ENCODE results near the gene BAIAP2L1.
"Not testable (repeated sequence)": the region's sequence is repeated elsewhere in the genome, so short reads cannot be mapped to it uniquely, and the experiment has no call there.

DNA sequence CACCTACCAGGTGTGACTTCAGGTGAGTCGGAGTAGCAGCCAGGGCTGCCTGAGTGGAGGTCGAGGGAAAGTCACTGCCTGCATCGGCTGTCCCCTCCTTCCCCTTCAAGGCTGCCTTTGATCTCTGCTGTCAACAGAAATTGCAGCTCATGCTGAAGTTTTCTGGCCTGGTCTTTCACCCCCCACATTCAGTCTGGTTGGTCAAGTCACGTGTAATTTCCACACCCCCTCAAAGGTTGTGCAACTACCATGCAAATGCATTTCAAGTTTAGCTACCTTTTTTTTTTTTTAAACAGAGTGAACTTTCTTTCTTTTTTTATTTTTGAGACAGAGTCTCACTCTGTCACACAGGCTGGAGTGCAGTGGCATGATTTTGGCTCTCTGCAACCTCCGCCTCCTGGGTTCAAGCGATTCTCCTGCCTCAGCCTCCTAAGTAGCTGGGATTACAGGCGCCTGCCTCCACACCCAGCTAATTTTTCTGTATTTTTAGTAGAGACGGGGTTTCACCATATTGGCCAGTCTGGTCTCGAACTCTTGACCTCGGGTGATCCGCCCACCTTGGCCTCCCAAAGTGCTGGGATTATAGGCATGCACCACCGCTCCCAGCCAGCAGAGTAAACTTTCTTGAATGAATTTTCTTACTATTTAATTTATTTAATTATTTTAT lies 16.8 kb upstream of the BAIAP2L1 start:
- TF ChIP-seq, protein P1, sequence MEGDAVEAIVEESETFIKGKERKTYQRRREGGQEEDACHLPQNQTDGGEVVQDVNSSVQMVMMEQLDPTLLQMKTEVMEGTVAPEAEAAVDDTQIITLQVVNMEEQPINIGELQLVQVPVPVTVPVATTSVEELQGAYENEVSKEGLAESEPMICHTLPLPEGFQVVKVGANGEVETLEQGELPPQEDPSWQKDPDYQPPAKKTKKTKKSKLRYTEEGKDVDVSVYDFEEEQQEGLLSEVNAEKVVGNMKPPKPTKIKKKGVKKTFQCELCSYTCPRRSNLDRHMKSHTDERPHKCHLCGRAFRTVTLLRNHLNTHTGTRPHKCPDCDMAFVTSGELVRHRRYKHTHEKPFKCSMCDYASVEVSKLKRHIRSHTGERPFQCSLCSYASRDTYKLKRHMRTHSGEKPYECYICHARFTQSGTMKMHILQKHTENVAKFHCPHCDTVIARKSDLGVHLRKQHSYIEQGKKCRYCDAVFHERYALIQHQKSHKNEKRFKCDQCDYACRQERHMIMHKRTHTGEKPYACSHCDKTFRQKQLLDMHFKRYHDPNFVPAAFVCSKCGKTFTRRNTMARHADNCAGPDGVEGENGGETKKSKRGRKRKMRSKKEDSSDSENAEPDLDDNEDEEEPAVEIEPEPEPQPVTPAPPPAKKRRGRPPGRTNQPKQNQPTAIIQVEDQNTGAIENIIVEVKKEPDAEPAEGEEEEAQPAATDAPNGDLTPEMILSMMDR (IDR thresholded peaks at IDR 0.05): not testable (repeated sequence)
- TF ChIP-seq EZH2phosphoT487 (IDR thresholded peaks at IDR 0.05): not testable (repeated sequence)
